ENCODE results near the gene PYY. TPM values are rescaled to one million over a fixed set of nuclear protein-coding genes. Genes with fewer than 3 reads are reported as not detected.
"Not testable (repeated sequence)": the region's sequence is repeated elsewhere in the genome, so short reads cannot be mapped to it uniquely, and the experiment has no call there.

The PYY gene
- total RNA-seq = 10 to 100 TPM; 61.2 to 79.7 TPM
- long read RNA-seq, transcript PYY-202 (3 exons, 580 nt) = major isoform, 6 of 27 reads
- long read RNA-seq, partial matches to known transcripts = 17 of 27 reads
- long read RNA-seq, other reads (novel, unspliced or antisense) = 4 of 27 reads

GRCh38 chr17:43953746-43954145 lies at the start of gene PYY:
PYY (minus strand) TSS chr17:43953940; CDS start chr17:43953483, 457 bp downstream.
- intact Hi-C loops (cut with DNase I, micrococcal nuclease) = no loop called here
- no peak for DNase-seq
- no peak for ATAC-seq

GRCh38 chr17:44002141-44002848 lies 48.6 kb upstream of the PYY start:
- no peak for DNase-seq
- no peak for ATAC-seq
- intact Hi-C loops (cut with DNase I, micrococcal nuclease) = no loop called here

- ATAC-seq (no peak), DNase-seq (no peak)
- intact Hi-C loops (cut with DNase I, micrococcal nuclease) = no loop called here
Observed at GRCh38 chr17:44001461-44001920, 47.8 kb upstream of the PYY start.

GRCh38 chr17:44000871-44001460 lies 47.2 kb upstream of the PYY start:
- no peak for ATAC-seq
- intact Hi-C loops (cut with DNase I, micrococcal nuclease) = no loop called here
- no peak for DNase-seq

GRCh38 chr17:44000141-44000860 lies 46.6 kb upstream of the PYY start:
- ATAC-seq (no peak), DNase-seq (no peak)
- intact Hi-C loops (cut with DNase I, micrococcal nuclease) = no loop called here

GRCh38 chr17:43999024-43999423 lies 45.3 kb upstream of the PYY start:
- ATAC-seq = no peak
- intact Hi-C loops (cut with DNase I, micrococcal nuclease) = loop anchor here in 1 of 2 donors (10.0 kb wide), 1 partner anchor 54 kb away; the partner anchor contains the start of gene PPY
- DNase-seq = no peak

GRCh38 chr17:43998552-43998951 lies 44.8 kb upstream of the PYY start:
- ATAC-seq (no peak), DNase-seq (no peak)
- intact Hi-C loops (cut with DNase I, micrococcal nuclease) = loop anchor here in 1 of 2 donors (10.0 kb wide), 1 partner anchor 54 kb away; the partner anchor contains the start of gene PPY

GRCh38 chr17:43997180-43997579 lies 43.4 kb upstream of the PYY start:
- ATAC-seq, DNase-seq: not testable (repeated sequence)
- intact Hi-C loops (cut with DNase I, micrococcal nuclease) = loop anchor here in 1 of 2 donors (10.0 kb wide), 1 partner anchor 52 kb away; the partner anchor contains the start of gene PPY

GRCh38 chr17:43995150-43995471 lies 41.4 kb upstream of the PYY start:
- DNase-seq = no peak
- intact Hi-C loops (cut with DNase I, micrococcal nuclease) = loop anchor here in 1 of 2 donors (10.0 kb wide), 1 partner anchor 50 kb away; the partner anchor contains the start of gene PPY
- no peak for ATAC-seq

GRCh38 chr17:43994272-43995149 lies 40.8 kb upstream of the PYY start:
- intact Hi-C loops (cut with DNase I, micrococcal nuclease) = loop anchor here in 1 of 2 donors (10.0 kb wide), 1 partner anchor 50 kb away; the partner anchor contains the start of gene PPY
- DNase-seq = peak in 1 of 2 donors; percentile 57
- ATAC-seq = peak; percentile 85

- intact Hi-C loops (cut with DNase I, micrococcal nuclease) = loop anchor here in 1 of 2 donors (10.0 kb wide), 1 partner anchor 48 kb away; the partner anchor contains the start of gene PPY
- DNase-seq (no peak), ATAC-seq (no peak)
Observed at GRCh38 chr17:43992641-43993040, 38.9 kb upstream of the PYY start.

- intact Hi-C loops (cut with DNase I, micrococcal nuclease) = no loop called here
- ATAC-seq = no peak
- DNase-seq = no peak
Observed at GRCh38 chr17:43988301-43988700, 34.6 kb upstream of the PYY start.

- no peak for ATAC-seq
- no peak for DNase-seq
- intact Hi-C loops (cut with DNase I, micrococcal nuclease) = no loop called here
Observed at GRCh38 chr17:43987131-43988021, 33.6 kb upstream of the PYY start.

GRCh38 chr17:43986225-43986981 lies 32.7 kb upstream of the PYY start:
- ATAC-seq (no peak), DNase-seq (no peak)
- intact Hi-C loops (cut with DNase I, micrococcal nuclease) = no loop called here

- peak; percentile 44 for ATAC-seq
- intact Hi-C loops (cut with DNase I, micrococcal nuclease) = no loop called here
- DNase-seq = no peak
Observed at GRCh38 chr17:43984521-43984920, 30.8 kb upstream of the PYY start.

GRCh38 chr17:43983515-43984411 lies 30.0 kb upstream of the PYY start:
- DNase-seq (peak in 1 of 2 donors; percentile 61), ATAC-seq (peak; percentile 94)
- intact Hi-C loops (cut with DNase I, micrococcal nuclease) = no loop called here
